Measurements from ENCODE around the gene VIT. TPM values are rescaled to one million over a fixed set of nuclear protein-coding genes. Genes with fewer than 3 reads are reported as not detected.

Gene VIT
- total and polyA plus RNA-seq, 4 donors = 10.0 to 29.2 TPM; not detected in 2

DNA sequence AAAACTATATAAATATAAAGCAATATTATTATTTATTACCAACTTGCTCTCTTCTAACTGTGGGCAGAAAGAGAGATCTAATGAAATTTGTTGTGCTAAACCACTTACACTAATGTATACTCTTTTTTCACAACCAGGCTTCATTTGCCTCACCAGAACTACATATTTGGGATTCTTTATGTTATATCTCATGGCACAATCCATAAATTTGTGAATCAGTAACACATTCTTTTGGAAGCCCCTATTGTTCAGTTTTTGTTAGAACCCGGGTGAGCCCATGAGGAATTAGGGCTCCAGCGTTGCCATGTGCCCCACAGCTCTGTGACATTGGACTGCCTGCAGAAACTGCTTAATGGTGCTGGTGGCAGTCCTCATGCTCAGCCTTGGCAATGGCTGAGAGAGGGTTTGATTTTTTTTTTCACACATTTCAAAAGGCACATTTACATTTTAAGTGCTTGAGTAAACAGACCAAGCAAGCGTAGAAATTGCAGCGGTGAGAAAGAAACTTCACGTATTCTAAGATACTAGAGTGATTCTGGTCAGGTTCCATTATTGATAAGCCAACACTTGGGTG, 15.3 kb downstream of the VIT start:
- no peak overlapping the region for H3K4me3 ChIP-seq (ENCODE audit: low read length in 2 of 2)
- no peak overlapping the region for H3K27ac ChIP-seq (ENCODE audit: low read depth in 1 of 2, low read length in 2 of 2)
- intact Hi-C loops (cut with DNase I) = no loop called here
- H3K4me1 ChIP-seq (ENCODE audit: control insufficient read depth in 1 of 2, insufficient read depth in 2 of 2, low read length in 2 of 2) = no peaks in the 10 kb centered on the region
- 42 to 56% methylated on average over 5 of the region's 5 CpGs for WGBS, 2 donors
- ATAC-seq (ENCODE audit: low FRiP score) (no peak), DNase-seq (no peak)
- no peaks in the 10 kb centered on the region for H3K36me3 ChIP-seq (ENCODE audit: control insufficient read depth in 1 of 2, insufficient read depth in 2 of 2, low read length in 1 of 2)
- H3K27me3 ChIP-seq (ENCODE audit: control insufficient read depth in 1 of 2, insufficient read depth in 2 of 2, low read length in 1 of 2) = no peaks in the 10 kb centered on the region
- peaks cover 2% of the 10 kb centered on the region for H3K9me3 ChIP-seq (ENCODE audit: control insufficient read depth, low read length)

- Histone ChIP-seq H3K4me3 (ENCODE audit: low read length in 2 of 2) (no peak overlapping the region), H3K9me3 (ENCODE audit: control insufficient read depth, low read length) (no peaks in the 10 kb centered on the region), H3K27me3 (ENCODE audit: control insufficient read depth in 1 of 2, insufficient read depth in 2 of 2, low read length in 1 of 2) (no peaks in the 10 kb centered on the region), H3K4me1 (ENCODE audit: control insufficient read depth in 1 of 2, insufficient read depth in 2 of 2, low read length in 2 of 2) (no peaks in the 10 kb centered on the region), H3K36me3 (ENCODE audit: control insufficient read depth in 1 of 2, insufficient read depth in 2 of 2, low read length in 1 of 2) (no peaks in the 10 kb centered on the region), H3K27ac (ENCODE audit: low read depth in 1 of 2, low read length in 2 of 2) (no peak overlapping the region)
- DNase-seq (no peak), ATAC-seq (ENCODE audit: low FRiP score) (no peak)
- intact Hi-C loops (cut with DNase I) = no loop called here
- 70 to 73% methylated on average over 8 of the region's 8 CpGs for WGBS, 2 donors
These were observed 16.8 kb downstream of the VIT start for GRCh38 chr2:36713310-36713709.

DNA sequence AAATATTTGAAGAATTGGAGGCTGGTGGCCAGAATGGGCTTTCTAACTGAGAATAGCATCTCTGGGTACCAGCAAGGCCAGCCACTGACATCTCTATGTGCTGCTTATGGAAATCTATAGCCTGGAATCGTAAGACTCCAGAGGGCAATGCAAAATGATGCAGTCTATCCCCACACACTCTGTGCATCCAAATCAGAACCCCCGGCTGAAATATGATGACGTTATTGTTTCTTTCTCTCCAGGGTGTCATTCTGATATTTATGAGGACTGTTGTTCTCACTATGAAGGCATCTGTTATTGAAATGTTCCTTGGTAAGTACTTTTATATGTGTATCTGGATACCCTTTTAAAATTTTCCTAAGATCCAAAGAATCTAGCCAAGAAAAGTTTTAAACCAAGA, 19.6 kb downstream of the VIT start:
- intact Hi-C loops (cut with DNase I) = no loop called here
- Histone ChIP-seq H3K27ac (ENCODE audit: low read depth in 1 of 2, low read length in 2 of 2) (no peak overlapping the region), H3K4me3 (ENCODE audit: low read length in 2 of 2) (no peak overlapping the region), H3K36me3 (ENCODE audit: control insufficient read depth in 1 of 2, insufficient read depth in 2 of 2, low read length in 1 of 2) (no peaks in the 10 kb centered on the region), H3K9me3 (ENCODE audit: control insufficient read depth, low read length) (peaks cover 3% of the 10 kb centered on the region), H3K4me1 (ENCODE audit: control insufficient read depth in 1 of 2, insufficient read depth in 2 of 2, low read length in 2 of 2) (no peaks in the 10 kb centered on the region), H3K27me3 (ENCODE audit: control insufficient read depth in 1 of 2, insufficient read depth in 2 of 2, low read length in 1 of 2) (no peaks in the 10 kb centered on the region)
- DNase-seq (no peak), ATAC-seq (ENCODE audit: low FRiP score) (no peak)
- WGBS, 2 donors = 74 to 76% methylated on average over 3 of the region's 3 CpGs

DNA sequence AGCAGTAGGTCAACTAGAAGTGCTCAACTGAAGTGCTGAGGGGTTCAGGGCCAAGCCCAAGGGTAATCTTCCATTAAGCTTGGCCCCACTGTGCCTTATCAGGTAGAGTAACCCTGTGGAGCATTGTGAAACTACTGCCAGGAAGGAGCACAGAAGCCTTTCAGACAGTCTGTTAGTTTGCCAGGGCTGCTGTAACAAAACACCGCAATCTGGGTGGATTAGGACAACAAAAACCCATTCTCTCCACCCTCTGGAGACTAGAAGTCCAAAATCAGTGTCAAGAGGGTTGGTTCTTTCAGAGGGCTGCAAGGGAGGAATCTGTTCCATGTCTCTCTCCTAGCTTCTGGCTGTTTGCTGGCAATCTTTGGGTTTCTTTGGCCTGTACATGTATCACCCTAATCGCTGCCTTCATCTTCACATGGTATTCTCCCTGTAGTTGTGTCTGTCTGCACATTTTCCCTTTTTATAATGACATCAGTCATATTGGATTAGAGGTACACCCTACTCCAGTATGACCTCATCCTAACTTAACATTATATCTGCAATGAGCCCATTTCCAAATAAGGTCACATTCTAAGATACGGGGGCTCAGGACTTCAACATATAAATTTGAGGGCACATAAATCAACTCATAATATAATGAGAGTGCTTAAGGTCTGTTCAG, 21.2 kb downstream of the VIT start:
- Histone ChIP-seq H3K9me3 (ENCODE audit: control insufficient read depth, low read length) (peaks cover 3% of the 10 kb centered on the region), H3K36me3 (ENCODE audit: control insufficient read depth in 1 of 2, insufficient read depth in 2 of 2, low read length in 1 of 2) (no peaks in the 10 kb centered on the region), H3K27me3 (ENCODE audit: control insufficient read depth in 1 of 2, insufficient read depth in 2 of 2, low read length in 1 of 2) (no peaks in the 10 kb centered on the region), H3K4me3 (ENCODE audit: low read length in 2 of 2) (no peak overlapping the region), H3K27ac (ENCODE audit: low read depth in 1 of 2, low read length in 2 of 2) (no peak overlapping the region), H3K4me1 (ENCODE audit: control insufficient read depth in 1 of 2, insufficient read depth in 2 of 2, low read length in 2 of 2) (no peaks in the 10 kb centered on the region)
- ATAC-seq (ENCODE audit: low FRiP score) = no peak
- DNase-seq = no peak
- intact Hi-C loops (cut with DNase I) = no loop called here
- 70 to 78% methylated on average over 3 of the region's 3 CpGs for WGBS, 2 donors

DNA sequence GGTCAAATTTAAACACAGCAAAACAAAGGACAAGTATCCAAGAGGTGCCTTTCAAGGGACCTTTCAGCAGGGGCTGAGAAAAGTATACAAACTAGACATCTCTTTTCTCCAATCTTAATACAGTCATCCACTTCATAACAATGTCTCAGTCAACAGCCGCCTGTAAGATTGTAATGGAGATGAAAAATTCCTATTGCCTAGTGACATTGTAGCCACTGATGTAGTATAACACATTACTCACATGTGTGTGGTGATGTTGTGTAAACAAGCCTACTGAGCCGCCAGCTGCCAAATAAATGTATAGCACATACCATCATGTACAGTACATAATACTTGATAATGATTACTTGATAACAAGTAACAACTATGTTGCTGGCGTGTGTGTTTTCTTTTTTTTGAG, 31.0 kb downstream of the VIT start:
- H3K27me3 ChIP-seq (ENCODE audit: control insufficient read depth in 1 of 2, insufficient read depth in 2 of 2, low read length in 1 of 2) = no peaks in the 10 kb centered on the region
- no peak for DNase-seq
- no peaks in the 10 kb centered on the region for H3K4me1 ChIP-seq (ENCODE audit: control insufficient read depth in 1 of 2, insufficient read depth in 2 of 2, low read length in 2 of 2)
- H3K9me3 ChIP-seq (ENCODE audit: control insufficient read depth, low read length) = no peaks in the 10 kb centered on the region
- no peaks in the 10 kb centered on the region for H3K36me3 ChIP-seq (ENCODE audit: control insufficient read depth in 1 of 2, insufficient read depth in 2 of 2, low read length in 1 of 2)
- H3K27ac ChIP-seq (ENCODE audit: low read depth in 1 of 2, low read length in 2 of 2) = no peak overlapping the region
- no peak for ATAC-seq (ENCODE audit: low FRiP score)
- intact Hi-C loops (cut with DNase I) = no loop called here
- WGBS, 2 donors = 78 to 80% methylated on average over 3 of the region's 3 CpGs
- H3K4me3 ChIP-seq (ENCODE audit: low read length in 2 of 2) = no peak overlapping the region

DNA sequence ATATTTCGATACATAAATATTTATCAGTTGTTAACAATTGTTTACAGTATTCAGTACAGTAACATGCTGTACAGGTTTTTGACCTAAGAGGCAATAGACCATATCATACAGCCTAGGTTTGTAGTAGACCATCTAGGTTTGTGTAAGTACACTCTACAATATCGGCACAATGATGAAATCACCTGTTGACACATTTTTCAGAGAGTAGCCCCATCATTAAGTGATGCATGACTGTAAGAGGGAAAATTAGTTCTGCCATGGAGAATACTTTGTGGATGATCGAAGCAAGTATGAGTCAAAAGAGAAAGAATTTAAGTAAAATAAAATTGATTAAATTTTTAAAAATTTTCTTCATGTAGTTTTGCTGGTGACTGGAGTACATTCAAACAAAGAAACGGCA, 32.6 kb downstream of the VIT start:
- no peak for ATAC-seq (ENCODE audit: low FRiP score)
- WGBS, 2 donors = 60 to 64% methylated on average over 4 of the region's 4 CpGs

DNA sequence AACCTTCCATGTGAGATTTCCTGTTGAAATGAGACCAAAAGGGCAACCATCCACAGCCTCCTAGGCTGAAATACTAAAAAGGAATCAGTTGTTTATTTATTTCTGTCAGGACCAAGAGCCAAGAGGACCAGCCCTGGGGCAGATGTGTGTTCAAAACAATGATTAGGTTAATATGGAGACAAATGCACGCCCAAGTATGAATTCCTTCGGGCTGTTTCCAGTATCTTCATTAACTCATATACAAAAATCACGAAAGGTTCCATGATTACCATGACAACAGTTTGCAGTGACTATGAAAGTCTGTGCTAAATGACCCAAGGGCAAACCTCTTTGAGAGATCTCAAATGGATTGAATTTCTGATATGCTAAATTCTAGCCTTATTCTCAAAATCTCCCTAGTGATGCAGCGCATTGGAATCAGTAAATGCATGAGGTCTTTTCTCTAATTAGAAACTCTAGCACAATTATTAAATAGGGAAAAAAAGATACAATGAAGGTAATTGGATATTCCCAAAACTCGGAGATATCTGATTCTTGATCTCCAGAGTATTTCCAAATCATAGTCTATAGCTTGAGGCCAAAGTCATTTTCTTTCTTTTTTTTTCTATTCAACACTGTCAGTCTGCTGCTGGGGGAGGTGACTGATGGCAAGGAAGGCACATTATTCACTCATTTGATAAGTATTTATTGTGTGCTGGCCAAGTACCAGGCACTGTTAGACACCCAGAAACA, 35.6 kb downstream of the VIT start:
- H3K9me3 ChIP-seq (ENCODE audit: control insufficient read depth, low read length) = no peaks in the 10 kb centered on the region
- 35 to 36% methylated on average over 5 of the region's 5 CpGs for WGBS, 2 donors
- no peaks in the 10 kb centered on the region for H3K36me3 ChIP-seq (ENCODE audit: control insufficient read depth in 1 of 2, insufficient read depth in 2 of 2, low read length in 1 of 2)
- H3K27me3 ChIP-seq (ENCODE audit: control insufficient read depth in 1 of 2, insufficient read depth in 2 of 2, low read length in 1 of 2) = no peaks in the 10 kb centered on the region
- intact Hi-C loops (cut with DNase I) = no loop called here
- H3K27ac ChIP-seq (ENCODE audit: low read depth in 1 of 2, low read length in 2 of 2) = no peak overlapping the region
- DNase-seq (no peak), ATAC-seq (ENCODE audit: low FRiP score) (peak; percentile 46)
- H3K4me3 ChIP-seq (ENCODE audit: low read length in 2 of 2) = no peak overlapping the region
- no peaks in the 10 kb centered on the region for H3K4me1 ChIP-seq (ENCODE audit: control insufficient read depth in 1 of 2, insufficient read depth in 2 of 2, low read length in 2 of 2)

More for the DNA sequence above, 32.6 kb downstream of the VIT start:
- Histone ChIP-seq H3K9me3 (ENCODE audit: control insufficient read depth, low read length) (no peaks in the 10 kb centered on the region), H3K4me3 (ENCODE audit: low read length in 2 of 2) (no peak overlapping the region), H3K27me3 (ENCODE audit: control insufficient read depth in 1 of 2, insufficient read depth in 2 of 2, low read length in 1 of 2) (no peaks in the 10 kb centered on the region), H3K36me3 (ENCODE audit: control insufficient read depth in 1 of 2, insufficient read depth in 2 of 2, low read length in 1 of 2) (no peaks in the 10 kb centered on the region), H3K27ac (ENCODE audit: low read depth in 1 of 2, low read length in 2 of 2) (no peak overlapping the region), H3K4me1 (ENCODE audit: control insufficient read depth in 1 of 2, insufficient read depth in 2 of 2, low read length in 2 of 2) (no peaks in the 10 kb centered on the region)
- intact Hi-C loops (cut with DNase I) = no loop called here
- no peak for DNase-seq

DNA sequence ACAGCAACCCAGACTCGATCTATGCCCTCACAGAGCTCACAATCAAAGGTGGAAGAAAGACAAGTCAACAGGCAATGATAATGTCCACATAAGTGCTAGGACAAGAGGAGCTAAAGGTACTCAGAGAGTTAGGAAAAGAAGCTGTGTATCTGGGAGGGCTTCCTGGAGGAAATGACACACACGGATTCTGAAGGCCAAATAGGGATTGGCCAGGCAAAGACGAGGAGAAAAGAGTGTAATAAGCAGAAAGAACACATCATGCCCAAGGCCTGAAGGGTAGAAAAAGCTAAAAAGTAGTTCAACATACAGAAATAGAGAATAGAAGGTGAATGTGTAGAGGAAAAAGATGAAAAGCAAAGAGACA, 36.1 kb downstream of the VIT start:
- intact Hi-C loops (cut with DNase I) = no loop called here
- Histone ChIP-seq H3K27me3 (ENCODE audit: control insufficient read depth in 1 of 2, insufficient read depth in 2 of 2, low read length in 1 of 2) (no peaks in the 10 kb centered on the region), H3K36me3 (ENCODE audit: control insufficient read depth in 1 of 2, insufficient read depth in 2 of 2, low read length in 1 of 2) (no peaks in the 10 kb centered on the region), H3K4me3 (ENCODE audit: low read length in 2 of 2) (no peak overlapping the region), H3K9me3 (ENCODE audit: control insufficient read depth, low read length) (no peaks in the 10 kb centered on the region), H3K4me1 (ENCODE audit: control insufficient read depth in 1 of 2, insufficient read depth in 2 of 2, low read length in 2 of 2) (no peaks in the 10 kb centered on the region), H3K27ac (ENCODE audit: low read depth in 1 of 2, low read length in 2 of 2) (no peak overlapping the region)
- 78 to 82% methylated on average over 3 of the region's 3 CpGs for WGBS, 2 donors
- no peak for DNase-seq
- ATAC-seq (ENCODE audit: low FRiP score) = no peak

GRCh38 chr2:36733215-36733614, 36.7 kb downstream of the VIT start:
- intact Hi-C loops (cut with DNase I) = no loop called here
- 75 to 76% methylated on average over 3 of the region's 3 CpGs for WGBS, 2 donors
- no peak for DNase-seq
- no peaks in the 10 kb centered on the region for H3K4me1 ChIP-seq (ENCODE audit: control insufficient read depth in 1 of 2, insufficient read depth in 2 of 2, low read length in 2 of 2)
- no peaks in the 10 kb centered on the region for H3K9me3 ChIP-seq (ENCODE audit: control insufficient read depth, low read length)
- no peaks in the 10 kb centered on the region for H3K36me3 ChIP-seq (ENCODE audit: control insufficient read depth in 1 of 2, insufficient read depth in 2 of 2, low read length in 1 of 2)
- no peak overlapping the region for H3K27ac ChIP-seq (ENCODE audit: low read depth in 1 of 2, low read length in 2 of 2)
- no peaks in the 10 kb centered on the region for H3K27me3 ChIP-seq (ENCODE audit: control insufficient read depth in 1 of 2, insufficient read depth in 2 of 2, low read length in 1 of 2)
- ATAC-seq (ENCODE audit: low FRiP score) = no peak
- no peak overlapping the region for H3K4me3 ChIP-seq (ENCODE audit: low read length in 2 of 2)
